ENCODE measurements around the gene MPL. TPM values are rescaled to one million over a fixed set of nuclear protein-coding genes. Genes with fewer than 3 reads are reported as not detected.

Gene MPL
- total and polyA plus RNA-seq, 2 of the 13 experiments (the other 11 are each of a cell fraction or from before 2014, with no cell fraction given), result not detected

DNA sequence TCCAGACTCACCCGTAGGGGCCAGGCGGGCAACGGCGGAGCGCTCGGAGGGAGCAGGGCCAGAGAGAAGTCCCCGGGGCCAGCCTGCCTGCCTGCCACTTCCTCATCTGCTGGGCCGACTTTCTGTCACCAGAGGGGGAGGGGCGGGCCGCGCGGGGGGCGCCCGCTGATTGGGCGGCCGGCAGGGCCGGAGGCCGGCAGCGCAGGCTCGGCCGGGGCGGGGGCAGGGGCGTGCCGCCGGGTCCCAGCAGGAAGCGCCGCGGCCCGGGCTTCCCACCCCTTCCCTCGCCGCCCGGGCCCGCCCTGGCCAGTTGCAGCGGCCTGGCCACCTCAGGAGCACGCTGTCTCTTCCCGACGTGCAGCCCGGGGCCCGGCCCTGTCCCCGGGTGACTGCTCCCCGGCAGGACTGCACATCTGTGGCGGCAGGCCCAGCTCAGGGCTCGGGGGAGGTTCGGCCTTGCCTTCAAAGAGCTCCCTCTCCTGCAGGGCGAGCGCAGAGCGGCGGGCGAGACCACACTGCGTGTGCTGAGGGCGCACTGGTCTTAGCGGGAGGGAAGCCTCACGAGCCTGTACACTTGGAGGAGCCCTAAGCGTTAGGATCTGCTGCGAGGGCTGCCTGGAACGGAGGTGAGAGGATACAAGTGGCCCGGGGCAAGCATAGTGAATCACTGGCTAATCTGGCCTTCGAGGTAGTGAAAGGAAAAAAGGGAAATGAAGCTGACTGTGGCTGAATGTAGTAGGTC lies 30.5 kb downstream of the MPL start, which contains the start of gene ELOVL1 (continued):
- 0 out of 2 replicates have a peak, but pooled peaks have one; percentile 29 for TF ChIP-seq ARNTL (CRISPR knock-in tag; IDR thresholded peaks at IDR 0.05)
- no peak for TF ChIP-seq GTF2F1 (IDR thresholded peaks at IDR 0.05; ENCODE audit: low read length)
- no peak for TF ChIP-seq SCMH1 (CRISPR knock-in tag; IDR thresholded peaks at IDR 0.05; ENCODE audit: borderline replicate concordance)
- TF ChIP-seq, protein P1, sequence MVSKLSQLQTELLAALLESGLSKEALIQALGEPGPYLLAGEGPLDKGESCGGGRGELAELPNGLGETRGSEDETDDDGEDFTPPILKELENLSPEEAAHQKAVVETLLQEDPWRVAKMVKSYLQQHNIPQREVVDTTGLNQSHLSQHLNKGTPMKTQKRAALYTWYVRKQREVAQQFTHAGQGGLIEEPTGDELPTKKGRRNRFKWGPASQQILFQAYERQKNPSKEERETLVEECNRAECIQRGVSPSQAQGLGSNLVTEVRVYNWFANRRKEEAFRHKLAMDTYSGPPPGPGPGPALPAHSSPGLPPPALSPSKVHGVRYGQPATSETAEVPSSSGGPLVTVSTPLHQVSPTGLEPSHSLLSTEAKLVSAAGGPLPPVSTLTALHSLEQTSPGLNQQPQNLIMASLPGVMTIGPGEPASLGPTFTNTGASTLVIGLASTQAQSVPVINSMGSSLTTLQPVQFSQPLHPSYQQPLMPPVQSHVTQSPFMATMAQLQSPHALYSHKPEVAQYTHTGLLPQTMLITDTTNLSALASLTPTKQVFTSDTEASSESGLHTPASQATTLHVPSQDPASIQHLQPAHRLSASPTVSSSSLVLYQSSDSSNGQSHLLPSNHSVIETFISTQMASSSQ (IDR thresholded peaks at IDR 0.05; ENCODE audit: low read depth), result no peak
- TF ChIP-seq, protein P1 (CRISPR knock-in tag; IDR thresholded peaks at IDR 0.05; ENCODE audit: borderline replicate concordance), result no peak
- peak; percentile 35; the same call in 1 of the 2 replicates for TF ChIP-seq SIX1 (CRISPR knock-in tag; IDR thresholded peaks at IDR 0.05; ENCODE audit: borderline replicate concordance)
- TF ChIP-seq, protein P2, sequence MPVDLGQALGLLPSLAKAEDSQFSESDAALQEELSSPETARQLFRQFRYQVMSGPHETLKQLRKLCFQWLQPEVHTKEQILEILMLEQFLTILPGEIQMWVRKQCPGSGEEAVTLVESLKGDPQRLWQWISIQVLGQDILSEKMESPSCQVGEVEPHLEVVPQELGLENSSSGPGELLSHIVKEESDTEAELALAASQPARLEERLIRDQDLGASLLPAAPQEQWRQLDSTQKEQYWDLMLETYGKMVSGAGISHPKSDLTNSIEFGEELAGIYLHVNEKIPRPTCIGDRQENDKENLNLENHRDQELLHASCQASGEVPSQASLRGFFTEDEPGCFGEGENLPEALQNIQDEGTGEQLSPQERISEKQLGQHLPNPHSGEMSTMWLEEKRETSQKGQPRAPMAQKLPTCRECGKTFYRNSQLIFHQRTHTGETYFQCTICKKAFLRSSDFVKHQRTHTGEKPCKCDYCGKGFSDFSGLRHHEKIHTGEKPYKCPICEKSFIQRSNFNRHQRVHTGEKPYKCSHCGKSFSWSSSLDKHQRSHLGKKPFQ (CRISPR knock-in tag; IDR thresholded peaks at IDR 0.05; ENCODE audit: insufficient replicate concordance), result no peak
- TF ChIP-seq ZNF713 (CRISPR knock-in tag; IDR thresholded peaks at IDR 0.05), result 0 out of 2 replicates have a peak, but pooled peaks have one; percentile 82
- no peak for TF ChIP-seq MZF1 (CRISPR knock-in tag; IDR thresholded peaks at IDR 0.05; ENCODE audit: borderline replicate concordance)
- no peak for TF ChIP-seq ZNF737 (CRISPR knock-in tag; IDR thresholded peaks at IDR 0.05; ENCODE audit: borderline replicate concordance)
- TF ChIP-seq FOXO1 (CRISPR knock-in tag; IDR thresholded peaks at IDR 0.05), result peak; percentile 66
- peak; percentile 30 for TF ChIP-seq SRSF1 (optimal IDR thresholded peaks at IDR 0.05; ENCODE audit: low read depth, low read length)
- TF ChIP-seq ZNF550 (CRISPR knock-in tag; IDR thresholded peaks at IDR 0.05; ENCODE audit: borderline replicate concordance), result peak; percentile 97; the same call in 1 of the 2 replicates
- TF ChIP-seq, protein P3, sequence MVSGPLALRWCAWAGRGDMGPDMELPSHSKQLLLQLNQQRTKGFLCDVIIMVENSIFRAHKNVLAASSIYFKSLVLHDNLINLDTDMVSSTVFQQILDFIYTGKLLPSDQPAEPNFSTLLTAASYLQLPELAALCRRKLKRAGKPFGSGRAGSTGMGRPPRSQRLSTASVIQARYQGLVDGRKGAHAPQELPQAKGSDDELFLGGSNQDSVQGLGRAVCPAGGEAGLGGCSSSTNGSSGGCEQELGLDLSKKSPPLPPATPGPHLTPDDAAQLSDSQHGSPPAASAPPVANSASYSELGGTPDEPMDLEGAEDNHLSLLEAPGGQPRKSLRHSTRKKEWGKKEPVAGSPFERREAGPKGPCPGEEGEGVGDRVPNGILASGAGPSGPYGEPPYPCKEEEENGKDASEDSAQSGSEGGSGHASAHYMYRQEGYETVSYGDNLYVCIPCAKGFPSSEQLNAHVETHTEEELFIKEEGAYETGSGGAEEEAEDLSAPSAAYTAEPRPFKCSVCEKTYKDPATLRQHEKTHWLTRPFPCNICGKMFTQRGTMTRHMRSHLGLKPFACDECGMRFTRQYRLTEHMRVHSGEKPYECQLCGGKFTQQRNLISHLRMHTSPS (CRISPR knock-in tag; IDR thresholded peaks at IDR 0.05; ENCODE audit: low read depth), result peak; percentile 37; the same call in 1 of the 2 replicates
- TF ChIP-seq HMG20A (CRISPR knock-in tag; IDR thresholded peaks at IDR 0.05; ENCODE audit: borderline replicate concordance), result peak; percentile 54; the same call in 1 of the 2 replicates
- TF ChIP-seq, protein P4, sequence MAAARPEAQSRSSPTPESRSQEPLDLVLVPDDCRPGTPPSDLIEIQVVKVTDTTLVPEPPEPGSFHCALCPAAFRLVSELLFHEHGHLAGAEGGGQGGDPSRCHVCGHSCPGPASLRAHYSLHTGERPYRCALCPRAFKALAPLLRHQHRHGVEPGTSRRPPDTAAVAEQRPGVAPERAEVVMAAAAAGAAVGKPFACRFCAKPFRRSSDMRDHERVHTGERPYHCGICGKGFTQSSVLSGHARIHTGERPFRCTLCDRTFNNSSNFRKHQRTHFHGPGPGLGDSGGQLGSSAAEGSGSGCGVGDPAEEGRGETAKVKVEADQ (CRISPR knock-in tag; IDR thresholded peaks at IDR 0.05; ENCODE audit: borderline replicate concordance), result peak; percentile 93; the same call in 1 of the 2 replicates
- no peak for TF ChIP-seq ZNF234 (CRISPR knock-in tag; conservative IDR thresholded peaks at IDR 0.05)

Measured in HepG2 (cell line).